ENCODE results near the gene HNRNPF. TPM values are rescaled to one million over a fixed set of nuclear protein-coding genes. Genes with fewer than 3 reads are reported as not detected.
A peak's percentile ranks its signal among the peaks of the same experiment; 100 is the strongest.

HNRNPF gene
- polyA plus RNA-seq, 1 experiment, result 178 TPM

GRCh38 chr10:43440463-43441134 lies 31.6 kb upstream of the HNRNPF start:
- H3K27ac ChIP-seq (ENCODE audit: low read depth, low read length), result no peak overlapping the region
- H3K27me3 ChIP-seq (ENCODE audit: control insufficient read depth, insufficient read depth, low read length), result no peaks in the 10 kb centered on the region
- H3K9me3 ChIP-seq (ENCODE audit: control insufficient read depth, insufficient read depth, low read length), result no peaks in the 10 kb centered on the region; the same call in 1 of the 2 replicates
- no peak overlapping the region for H3K4me3 ChIP-seq (ENCODE audit: low read depth, low read length)
- ChIA-PET POLR2A (no interaction called here), CTCF (no interaction called here)
- no peak for TF ChIP-seq CTCF (IDR thresholded peaks at IDR 0.05; ENCODE audit: low read depth, low read length)
- DNase-seq (ENCODE audit: low read depth, low spot score), result no peak

- H3K27me3 ChIP-seq (ENCODE audit: control insufficient read depth, insufficient read depth, low read length), result no peaks in the 10 kb centered on the region
- H3K27ac ChIP-seq (ENCODE audit: low read depth, low read length), result peak overlapping the region; percentile 96
- no peak for TF ChIP-seq CTCF (IDR thresholded peaks at IDR 0.05; ENCODE audit: low read depth, low read length)
- H3K9me3 ChIP-seq (ENCODE audit: control insufficient read depth, insufficient read depth, low read length), result no peaks in the 10 kb centered on the region; the same call in 1 of the 2 replicates
- no peak for DNase-seq (ENCODE audit: low read depth, low spot score)
- ChIA-PET POLR2A (interaction anchor here (0.5 to 1.4 kb wide), 2 partner anchors 30 to 33 kb away, joined by 4 read pairs; no protein-coding TSS in a partner anchor), CTCF (no interaction called here)
- H3K4me3 ChIP-seq (ENCODE audit: low read depth, low read length), result peak overlapping the region; percentile 87
These were observed 28.3 kb upstream of the HNRNPF start for GRCh38 chr10:43437141-43437870.

- ChIA-PET POLR2A (interaction anchor here (0.5 to 1.4 kb wide), 3 partner anchors 27 to 32 kb away, joined by 3 to 4 read pairs (median 4); partner anchors contain the start of gene HNRNPF), CTCF (interaction anchor here (1.0 kb wide), 1 partner anchor 51 kb away, joined by 3 read pairs; no protein-coding TSS in a partner anchor)
- no peaks in the 10 kb centered on the region; the same call in 1 of the 2 replicates for H3K9me3 ChIP-seq (ENCODE audit: control insufficient read depth, insufficient read depth, low read length)
- DNase-seq (ENCODE audit: low read depth, low spot score), result peak; percentile 38
- TF ChIP-seq CTCF (IDR thresholded peaks at IDR 0.05; ENCODE audit: low read depth, low read length), result peak; percentile 17; the same call in 1 of the 2 replicates
- H3K4me3 ChIP-seq (ENCODE audit: low read depth, low read length), result peak within 1 kb of the TSS; percentile 87
- H3K27ac ChIP-seq (ENCODE audit: low read depth, low read length), result peak within 1 kb of the TSS; percentile 96
- no peaks in the 10 kb centered on the region for H3K27me3 ChIP-seq (ENCODE audit: control insufficient read depth, insufficient read depth, low read length)
These were observed 27.5 kb upstream of the HNRNPF start, which contains the start of gene ZNF487 for GRCh38 chr10:43436291-43437140. Gene ZNF487, plus strand, starts transcription at chr10:43437111. Its CDS starts 38,703 bp downstream, at chr10:43475814.

GRCh38 chr10:43430926-43431663 lies 22.1 kb upstream of the HNRNPF start:
- no peak overlapping the region for H3K27ac ChIP-seq (ENCODE audit: low read depth, low read length)
- no peak overlapping the region for H3K4me3 ChIP-seq (ENCODE audit: low read depth, low read length)
- no peaks in the 10 kb centered on the region; the same call in 1 of the 2 replicates for H3K9me3 ChIP-seq (ENCODE audit: control insufficient read depth, insufficient read depth, low read length)
- ChIA-PET CTCF (no interaction called here), POLR2A (interaction anchor here (0.6 kb wide), 1 partner anchor 10 kb away, joined by 3 read pairs; no protein-coding TSS in a partner anchor)
- no peak for DNase-seq (ENCODE audit: low read depth, low spot score)
- TF ChIP-seq CTCF (IDR thresholded peaks at IDR 0.05; ENCODE audit: low read depth, low read length), result no peak
- H3K27me3 ChIP-seq (ENCODE audit: control insufficient read depth, insufficient read depth, low read length), result no peaks in the 10 kb centered on the region
